Activated CD8-positive, alpha-beta memory T cell treated with anti-CD3 and anti-CD28 coated beads for 48 hours (primary cell): ENCODE results near the gene GSAP.
A peak's percentile ranks its signal among the peaks of the same experiment; 100 is the strongest.
"Not testable (repeated sequence)": the region's sequence is repeated elsewhere in the genome, so short reads cannot be mapped to it uniquely, and the experiment has no call there.

Source experiments
- DNase-seq, 3 experiments: peaks; one replicate each; pipeline ENCODE4 v3.0.0-alpha.2; 2020; ENCODE audit warnings: low read depth in 2 of 3, low spot score in 2 of 3

GSAP gene

GRCh38 chr7:77415823-77416620 is at the start of gene GSAP:
TSS of gene GSAP (minus strand) at chr7:77416349. CDS start at chr7:77416321, 28 bp downstream.
- no peak for DNase-seq

GRCh38 chr7:77465256-77465655 is 49.1 kb upstream of the GSAP start:
- DNase-seq, result no peak

- no peak for DNase-seq
These were observed 48.4 kb upstream of the GSAP start for GRCh38 chr7:77464589-77464988.

GRCh38 chr7:77463632-77464031 is 47.5 kb upstream of the GSAP start:
- DNase-seq, result peak in 1 of 3 experiments; percentile 1

- no peak for DNase-seq
These were observed 45.7 kb upstream of the GSAP start for GRCh38 chr7:77461842-77462241.

GRCh38 chr7:77461246-77461645 is 45.1 kb upstream of the GSAP start:
- no peak for DNase-seq

GRCh38 chr7:77460057-77460486 is 43.9 kb upstream of the GSAP start:
- no peak for DNase-seq

GRCh38 chr7:77459311-77459726 is 43.2 kb upstream of the GSAP start:
- DNase-seq, result no peak

GRCh38 chr7:77458786-77459185 is 42.6 kb upstream of the GSAP start:
- no peak for DNase-seq

GRCh38 chr7:77457779-77458178 is 41.6 kb upstream of the GSAP start:
- no peak for DNase-seq

- no peak for DNase-seq
These were observed 40.5 kb upstream of the GSAP start for GRCh38 chr7:77456696-77457095.

- no peak for DNase-seq
These were observed 39.2 kb upstream of the GSAP start for GRCh38 chr7:77455321-77455720.

- DNase-seq, result no peak
These were observed 38.7 kb upstream of the GSAP start for GRCh38 chr7:77454802-77455201.

- DNase-seq, result no peak
These were observed 37.4 kb upstream of the GSAP start for GRCh38 chr7:77453531-77453930.

GRCh38 chr7:77451950-77452349 is 35.8 kb upstream of the GSAP start:
- DNase-seq, result not testable (repeated sequence)

- DNase-seq, result no peak
These were observed 34.5 kb upstream of the GSAP start for GRCh38 chr7:77450613-77451012.

GRCh38 chr7:77450054-77450453 is 33.9 kb upstream of the GSAP start:
- DNase-seq, result no peak

GRCh38 chr7:77447616-77448015 is 31.5 kb upstream of the GSAP start:
- DNase-seq, result no peak

GRCh38 chr7:77444123-77444522 is 28.0 kb upstream of the GSAP start:
- DNase-seq, result no peak

GRCh38 chr7:77443042-77443441 is 26.9 kb upstream of the GSAP start:
- DNase-seq, result no peak

GRCh38 chr7:77442636-77443035 is 26.5 kb upstream of the GSAP start:
- DNase-seq, result no peak

GRCh38 chr7:77441046-77441445 is 24.9 kb upstream of the GSAP start:
- DNase-seq, result no peak

- no peak for DNase-seq
These were observed 23.4 kb upstream of the GSAP start for GRCh38 chr7:77439572-77439971.
